ENCODE measurements around the gene GBX2.

Gene GBX2

GRCh38 chr2:236117401-236117800 is 50.8 kb downstream of the GBX2 start:
- no peaks in the 10 kb centered on the region for H3K27me3 ChIP-seq (ENCODE audit: insufficient read depth, low read depth)
- no peaks in the 10 kb centered on the region for H3K36me3 ChIP-seq (ENCODE audit: insufficient read depth)
- no peak overlapping the region for H3K4me3 ChIP-seq (IDR thresholded peaks at IDR 0.05; ENCODE audit: insufficient read depth, low read depth, low read length)
- H4K20me1 ChIP-seq (ENCODE audit: insufficient read depth), result no peaks in the 10 kb centered on the region
- H3K27ac ChIP-seq, result no peak overlapping the region
- no peaks in the 10 kb centered on the region for H3K79me2 ChIP-seq (ENCODE audit: insufficient read depth, low read depth)
- H3K9ac ChIP-seq, result no peak overlapping the region
- H2AFZ ChIP-seq (ENCODE audit: low read depth), result no peak overlapping the region
- TF ChIP-seq, protein P1, sequence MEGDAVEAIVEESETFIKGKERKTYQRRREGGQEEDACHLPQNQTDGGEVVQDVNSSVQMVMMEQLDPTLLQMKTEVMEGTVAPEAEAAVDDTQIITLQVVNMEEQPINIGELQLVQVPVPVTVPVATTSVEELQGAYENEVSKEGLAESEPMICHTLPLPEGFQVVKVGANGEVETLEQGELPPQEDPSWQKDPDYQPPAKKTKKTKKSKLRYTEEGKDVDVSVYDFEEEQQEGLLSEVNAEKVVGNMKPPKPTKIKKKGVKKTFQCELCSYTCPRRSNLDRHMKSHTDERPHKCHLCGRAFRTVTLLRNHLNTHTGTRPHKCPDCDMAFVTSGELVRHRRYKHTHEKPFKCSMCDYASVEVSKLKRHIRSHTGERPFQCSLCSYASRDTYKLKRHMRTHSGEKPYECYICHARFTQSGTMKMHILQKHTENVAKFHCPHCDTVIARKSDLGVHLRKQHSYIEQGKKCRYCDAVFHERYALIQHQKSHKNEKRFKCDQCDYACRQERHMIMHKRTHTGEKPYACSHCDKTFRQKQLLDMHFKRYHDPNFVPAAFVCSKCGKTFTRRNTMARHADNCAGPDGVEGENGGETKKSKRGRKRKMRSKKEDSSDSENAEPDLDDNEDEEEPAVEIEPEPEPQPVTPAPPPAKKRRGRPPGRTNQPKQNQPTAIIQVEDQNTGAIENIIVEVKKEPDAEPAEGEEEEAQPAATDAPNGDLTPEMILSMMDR (conservative IDR thresholded peaks at IDR 0.05; ENCODE audit: low read depth, low read length), result no peak
- no peaks in the 10 kb centered on the region for H3K4me1 ChIP-seq (ENCODE audit: low read depth, poor library complexity, severe bottlenecking)
- H3K4me2 ChIP-seq, result no peak overlapping the region
